ENCODE data around the gene HOPX.
"Not testable (repeated sequence)": the region's sequence is repeated elsewhere in the genome, so short reads cannot be mapped to it uniquely, and the experiment has no call there.

HOPX gene

DNA sequence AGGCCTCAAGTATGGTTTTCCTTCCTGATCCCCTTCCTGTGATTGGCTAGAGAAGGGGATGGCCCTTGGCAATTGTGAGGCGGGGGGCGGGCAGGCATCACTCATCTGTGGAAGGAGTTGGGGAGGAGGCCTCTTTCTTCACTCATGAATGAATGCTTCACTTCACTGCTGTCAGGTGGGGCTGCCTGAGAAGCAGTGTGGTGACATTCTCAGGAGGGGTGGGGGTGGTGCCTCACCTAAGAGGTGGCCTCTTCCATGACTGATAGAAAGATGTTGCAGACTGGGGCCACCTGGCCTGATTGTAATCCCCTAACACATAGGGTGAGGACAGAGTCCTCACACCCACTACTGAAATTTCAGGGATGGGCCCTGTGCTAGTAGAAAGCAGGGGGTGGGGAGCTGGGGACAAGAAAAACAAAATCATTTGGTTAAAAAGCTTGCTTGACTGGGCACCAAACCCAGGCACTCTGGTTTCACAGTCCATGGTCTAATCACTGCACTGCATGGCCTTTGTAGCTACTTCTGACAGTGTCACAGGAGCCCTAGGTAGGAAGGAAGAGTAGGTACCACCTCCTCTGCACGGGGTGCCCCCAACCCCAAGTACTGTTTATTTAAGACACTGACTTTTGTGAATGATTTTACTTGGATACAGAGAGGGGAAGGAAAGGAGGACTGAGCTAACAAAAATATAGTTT is 5.6 kb upstream of the HOPX start:
- DNase-seq, result no peak

DNA sequence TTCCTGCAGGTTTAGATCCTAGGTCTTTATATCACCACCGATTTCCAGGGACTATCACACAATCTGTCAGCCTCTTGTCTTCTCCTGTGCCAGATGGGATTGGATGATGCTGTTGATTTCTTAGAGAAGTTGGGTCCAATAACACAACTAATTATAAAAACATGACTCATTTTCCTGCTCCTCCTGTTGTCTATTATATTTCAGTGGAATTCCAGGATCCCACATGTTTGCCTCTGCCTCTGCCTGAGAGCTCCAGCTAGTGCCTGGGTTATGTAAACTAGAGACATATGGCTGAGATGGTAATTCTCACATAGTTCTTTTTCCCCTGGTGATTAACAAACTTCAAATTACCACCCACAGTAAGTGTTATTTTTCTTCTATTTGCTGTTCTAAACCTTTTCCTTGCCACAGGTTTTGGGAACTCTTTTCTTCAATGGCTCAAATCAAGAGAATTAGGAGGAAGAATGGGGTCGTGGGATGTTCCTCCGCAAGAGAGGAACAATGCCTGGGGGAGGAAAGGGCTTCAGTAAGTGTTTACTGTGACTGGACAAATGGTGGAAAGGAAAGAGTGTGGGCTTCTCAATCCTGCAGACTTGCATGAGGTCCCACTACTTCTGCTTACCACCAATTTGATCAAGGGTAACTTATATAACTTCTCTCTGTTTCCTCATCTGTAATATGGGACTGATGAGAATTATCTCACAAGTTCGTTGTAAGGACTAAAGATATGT is 3.4 kb upstream of the HOPX start:
- DNase-seq, result peak; percentile 70

DNA sequence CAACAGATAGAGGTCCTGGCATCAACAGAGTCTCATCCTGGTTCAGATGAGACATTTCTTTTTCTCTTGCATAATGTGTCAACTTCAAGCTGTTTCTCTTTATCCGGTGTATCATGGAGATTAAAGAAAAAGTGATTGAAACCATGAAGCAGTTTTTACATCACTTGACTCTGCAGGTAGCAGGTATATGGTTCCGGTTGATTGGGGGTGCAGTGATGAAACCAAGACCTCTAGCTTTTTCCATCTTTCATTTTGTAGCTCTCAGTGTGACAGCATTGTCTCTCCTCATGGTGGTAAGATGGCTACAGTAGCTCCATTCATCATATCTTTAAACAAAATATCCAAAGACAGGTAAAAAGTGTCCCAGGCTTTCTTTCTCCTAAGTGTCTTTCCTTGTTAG is 2.4 kb upstream of the HOPX start:
- DNase-seq, result no peak

DNA sequence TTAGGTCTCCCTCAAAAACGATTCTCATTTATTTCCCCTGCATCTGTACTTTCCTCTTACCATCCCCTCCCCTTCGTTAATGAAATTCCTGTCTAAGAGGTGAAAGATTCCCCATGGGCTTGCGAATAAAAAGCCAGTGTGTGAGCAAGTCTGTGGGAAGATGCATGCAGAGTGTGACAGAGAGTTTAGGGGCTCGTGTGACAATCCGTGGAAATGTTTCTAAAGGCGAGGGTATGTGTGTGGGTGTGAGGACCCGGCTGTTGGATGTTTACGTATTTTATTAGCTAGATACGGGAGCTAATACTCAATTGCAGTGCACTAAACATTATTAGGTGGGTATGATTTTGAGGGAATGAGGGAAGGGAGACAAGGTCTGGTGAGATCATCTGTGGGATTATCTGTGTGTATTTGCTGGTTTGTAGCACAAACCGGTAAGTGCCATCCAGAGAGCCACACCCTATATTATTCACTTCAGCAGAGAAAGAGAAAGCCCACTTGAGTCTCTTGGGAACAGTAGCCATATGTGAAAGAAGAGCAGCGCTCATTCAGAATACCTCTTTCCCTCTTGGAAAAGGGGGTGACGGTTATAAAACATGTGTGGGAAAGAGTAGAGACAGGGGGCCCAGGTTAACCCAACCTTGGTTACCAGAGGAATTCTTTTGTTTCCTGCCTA is 893 bp upstream of the HOPX start:
- DNase-seq, result peak; percentile 47

DNA sequence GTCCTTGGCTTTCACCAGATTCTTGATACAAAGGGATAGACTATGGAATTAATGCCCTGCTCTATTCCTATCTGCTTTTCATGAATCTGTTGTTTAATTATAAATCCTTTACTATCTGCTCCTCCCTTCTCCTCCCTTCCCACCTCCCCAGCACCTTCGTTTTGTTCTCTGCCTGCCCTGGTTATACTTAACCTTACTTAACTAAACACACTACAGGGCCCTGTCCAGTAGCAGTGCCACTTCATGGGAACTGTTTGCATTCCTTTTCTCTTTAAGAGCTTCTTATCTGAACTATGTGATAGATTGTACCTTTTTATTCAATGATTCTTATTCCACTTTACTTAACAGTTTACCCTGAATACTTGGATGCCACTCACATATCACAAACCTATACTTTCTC is 830 bp downstream of the HOPX start:
- no peak for DNase-seq

DNA sequence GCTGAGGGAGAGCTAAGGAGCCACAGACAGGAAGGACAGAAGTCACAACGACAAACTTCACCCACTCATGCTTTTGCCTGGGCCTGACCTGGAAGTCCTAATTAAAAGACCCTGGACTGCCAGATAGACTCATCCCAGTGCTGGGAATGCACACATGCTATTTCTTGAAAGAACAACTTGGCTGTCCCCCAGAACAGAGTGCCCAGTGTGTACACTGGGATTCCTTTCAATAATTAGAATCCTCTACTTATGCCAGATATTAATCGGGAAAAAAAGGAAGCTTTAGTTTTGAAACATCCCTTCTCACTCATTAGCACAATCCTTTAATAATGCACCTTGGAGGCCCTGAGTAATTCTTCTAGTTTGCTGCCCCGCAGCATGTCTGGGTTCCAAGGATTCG is 3.4 kb downstream of the HOPX start:
- no peak for DNase-seq

DNA sequence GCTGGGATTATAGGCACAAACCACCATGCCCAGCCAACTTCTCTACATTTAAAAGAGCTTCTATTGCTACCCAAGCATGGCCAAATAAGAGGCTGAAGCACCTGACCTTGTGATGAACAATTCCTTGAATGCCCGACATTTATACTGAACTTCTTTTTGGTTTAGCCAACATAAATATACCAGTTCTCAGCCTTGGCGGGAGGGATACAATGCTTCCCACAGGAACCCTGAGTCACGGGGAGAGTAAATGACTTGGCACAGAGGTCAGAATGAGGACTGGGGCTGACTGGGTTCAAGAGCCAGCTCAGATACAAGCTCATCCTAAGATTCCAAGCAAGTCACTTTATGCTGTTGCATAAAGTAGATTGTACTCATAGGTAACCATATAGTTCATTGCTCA is 6.1 kb downstream of the HOPX start:
- DNase-seq, result no peak

DNA sequence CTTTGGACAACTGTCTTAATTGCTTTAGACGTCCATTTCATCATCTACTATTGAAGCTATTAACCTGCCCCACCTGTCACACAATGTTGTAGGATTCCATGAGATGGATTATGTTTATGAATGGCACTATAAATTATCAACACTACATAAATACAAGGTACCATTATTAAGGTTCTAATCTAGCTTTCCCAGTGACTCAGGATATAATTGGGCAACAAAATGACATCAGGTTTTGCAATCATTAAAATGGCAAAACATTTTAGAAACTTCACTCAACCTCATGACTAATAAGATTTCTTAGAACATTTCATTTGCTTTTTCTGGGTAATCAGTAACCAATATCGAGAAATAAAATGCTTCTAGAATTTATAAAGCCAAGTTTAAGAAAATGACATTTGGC is 9.2 kb downstream of the HOPX start:
- DNase-seq, result no peak

DNA sequence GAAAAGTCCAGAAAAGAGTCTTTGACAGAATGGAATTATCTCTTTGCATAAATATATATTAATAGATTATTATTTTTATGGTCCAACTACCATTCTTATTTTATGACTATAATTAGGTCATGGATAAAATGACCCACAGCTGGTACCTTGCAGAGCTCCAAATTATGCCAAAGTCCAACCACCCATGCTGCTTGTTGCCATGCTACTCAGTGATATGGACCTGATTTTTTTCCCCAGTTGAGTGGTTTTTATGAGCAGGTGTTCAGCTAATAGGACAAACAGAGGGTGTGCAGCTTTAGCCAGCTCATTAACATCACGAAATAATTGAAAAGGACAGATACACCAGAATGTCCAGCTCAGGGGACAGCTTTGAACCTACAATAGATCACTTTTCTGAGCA is 9.7 kb downstream of the HOPX start:
- peak; percentile 28 for DNase-seq

DNA sequence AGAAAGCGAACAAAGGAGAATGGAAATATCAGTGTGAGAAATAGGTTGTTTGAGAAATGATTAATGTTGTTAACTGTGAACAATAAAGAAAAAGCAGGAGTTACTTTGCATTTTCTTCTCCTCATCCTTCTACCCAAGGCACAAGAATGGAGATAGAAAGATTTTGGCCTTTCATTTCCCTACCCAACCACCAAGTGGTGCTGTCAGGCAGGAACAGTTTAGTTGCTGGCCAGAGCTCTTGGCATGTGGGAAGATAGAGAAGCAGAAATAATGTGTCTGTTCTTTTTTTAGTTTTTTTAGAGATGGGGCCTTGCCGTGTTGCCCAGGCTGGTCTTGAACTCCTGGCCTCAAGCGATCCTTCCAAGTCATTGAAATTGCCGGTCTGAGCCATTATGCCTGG is 12.8 kb downstream of the HOPX start:
- no peak for DNase-seq

DNA sequence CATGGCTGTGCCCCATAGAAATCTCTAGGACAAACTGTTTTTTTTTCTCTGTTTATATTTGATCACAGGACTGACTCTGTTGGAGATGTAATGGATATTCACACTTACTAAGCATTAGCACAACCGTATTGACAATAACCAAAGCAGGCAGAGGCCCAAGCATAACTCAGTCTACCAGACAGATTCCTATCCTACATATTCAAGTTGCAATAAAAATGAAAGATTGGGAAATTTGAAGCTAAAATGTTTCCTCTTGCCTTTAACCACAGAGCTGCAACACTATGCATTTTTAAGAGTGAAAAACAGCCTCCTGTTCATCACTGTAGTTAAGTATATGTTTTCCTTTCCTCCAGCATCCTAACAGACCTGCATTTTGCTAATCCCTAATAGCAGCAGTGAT is 13.7 kb downstream of the HOPX start:
- DNase-seq, result not testable (repeated sequence)

DNA sequence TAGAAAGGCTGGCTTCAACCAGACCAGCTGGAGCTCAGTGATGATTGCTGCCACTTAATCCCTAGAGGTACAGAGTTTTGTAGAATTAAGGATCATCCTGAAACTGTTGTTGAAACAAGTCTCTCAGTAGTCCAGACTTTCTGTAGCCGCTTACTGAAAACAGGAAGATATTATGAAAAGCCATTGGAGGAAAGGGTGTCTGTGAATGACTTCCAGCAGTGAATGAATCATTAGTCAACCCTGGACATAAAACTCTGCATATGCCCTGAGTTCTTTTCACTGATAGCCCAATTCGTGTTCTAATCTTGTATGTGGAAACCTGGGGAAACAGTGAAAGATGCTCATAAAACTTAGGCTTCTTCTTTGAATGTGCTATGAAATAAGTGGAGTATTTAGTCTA is 14.8 kb downstream of the HOPX start:
- DNase-seq, result no peak

DNA sequence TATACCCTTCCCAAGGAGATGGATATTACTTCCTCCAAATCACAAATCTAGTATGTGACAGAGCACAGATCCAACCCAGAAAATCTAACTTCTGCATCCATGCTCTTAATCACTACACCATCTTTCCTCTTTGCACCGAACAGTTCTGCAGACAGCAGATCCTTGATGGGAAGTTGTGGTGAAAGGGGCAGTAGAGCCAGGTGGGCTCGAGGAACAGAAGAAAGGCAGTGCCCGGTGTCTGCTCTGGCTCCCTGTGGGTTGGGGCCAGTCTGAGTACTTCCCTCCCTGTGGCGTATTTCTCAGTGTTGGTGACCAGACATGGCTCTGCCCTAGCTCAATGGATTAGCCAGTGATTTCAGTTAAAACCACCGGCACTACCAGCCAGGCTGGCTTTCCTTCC is 15.3 kb downstream of the HOPX start:
- no peak for DNase-seq

DNA sequence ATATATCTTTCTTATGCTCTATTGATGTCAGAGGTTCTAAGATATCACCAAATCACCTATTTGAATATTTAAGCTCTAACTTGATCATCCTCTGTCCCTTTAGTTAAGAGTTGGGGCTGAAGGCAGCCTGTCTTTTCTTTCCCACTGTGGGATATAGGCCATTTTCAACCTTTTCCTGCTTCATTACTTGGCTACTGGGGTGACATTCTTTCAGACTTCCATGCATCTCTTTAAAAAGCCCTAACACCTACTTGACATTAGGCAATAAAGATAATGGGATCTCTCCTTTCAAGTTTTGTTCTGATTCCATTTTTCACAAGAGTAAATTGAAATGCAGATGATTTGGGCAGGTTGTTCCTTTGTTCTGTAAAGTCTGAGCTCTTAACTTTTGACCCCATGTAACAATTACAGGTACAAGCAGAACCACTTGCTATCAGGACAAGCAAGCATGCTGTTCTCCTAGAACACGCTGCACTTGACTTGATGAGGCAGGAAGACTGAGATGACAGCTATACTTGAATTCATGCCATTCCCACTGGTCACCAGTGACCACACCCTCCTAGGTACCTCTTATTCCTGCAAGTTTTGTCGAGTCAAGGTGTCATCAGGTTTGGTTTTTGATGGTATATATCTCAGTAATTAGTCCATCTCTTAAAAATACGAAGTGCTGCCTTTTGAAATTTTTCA is 18.2 kb downstream of the HOPX start:
- DNase-seq, result no peak

DNA sequence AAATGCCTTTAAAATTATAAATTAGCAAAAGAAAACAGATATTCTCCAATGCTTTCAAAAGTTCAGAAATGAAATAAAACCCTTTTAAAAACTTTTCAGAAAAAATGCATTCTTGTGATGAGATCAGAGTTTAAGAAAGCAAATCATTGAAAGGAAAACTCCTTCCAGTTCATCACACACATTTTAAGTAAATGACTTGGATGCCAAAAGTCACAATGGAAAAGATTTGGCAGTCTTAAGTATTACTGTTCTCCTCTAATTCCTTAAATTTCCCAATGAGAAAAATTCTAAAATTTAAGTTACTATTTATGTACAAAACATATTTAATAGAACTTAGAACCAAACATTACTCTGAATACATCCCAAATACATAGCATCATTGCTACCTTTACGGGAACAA is 21.1 kb downstream of the HOPX start:
- no peak for DNase-seq

DNA sequence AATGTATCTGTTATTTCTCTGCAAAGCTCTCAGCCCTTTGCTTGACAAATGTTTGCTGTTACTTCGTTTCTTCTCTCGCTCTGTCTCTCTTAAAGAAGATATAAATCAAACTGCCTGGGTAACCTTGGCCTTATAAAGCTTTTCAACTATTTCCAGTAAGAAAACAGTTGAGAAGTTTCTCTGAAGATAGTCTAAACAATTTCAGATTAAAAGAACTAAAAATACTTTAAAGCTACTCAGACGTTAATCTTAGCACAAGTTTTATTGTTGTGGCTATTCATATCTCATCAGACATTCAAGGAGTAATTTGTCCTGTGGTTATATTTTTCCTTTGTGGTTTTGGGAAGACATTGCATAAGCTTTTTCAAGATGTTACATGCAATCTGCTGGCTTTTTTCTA is 22.6 kb downstream of the HOPX start:
- DNase-seq, result no peak

DNA sequence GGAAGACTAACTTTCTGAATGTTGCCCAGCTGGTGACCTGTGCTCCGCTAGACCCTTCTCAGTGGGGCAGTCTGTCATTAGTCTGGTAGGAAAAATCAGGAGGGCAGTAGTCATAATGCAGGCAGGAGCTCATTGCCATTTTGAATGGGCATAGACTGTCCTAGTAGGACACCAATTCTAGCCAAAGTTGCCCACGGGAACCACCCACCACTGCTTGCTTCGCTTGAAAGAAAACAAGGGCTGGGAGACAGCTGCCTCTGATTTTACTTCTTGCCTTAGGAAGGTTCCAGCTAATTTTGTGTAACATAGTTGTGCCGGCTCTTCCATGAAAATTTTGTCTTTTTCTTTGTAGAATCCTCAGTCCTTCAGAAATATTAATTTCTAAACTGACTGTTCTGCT is 23.3 kb downstream of the HOPX start:
- no peak for DNase-seq

DNA sequence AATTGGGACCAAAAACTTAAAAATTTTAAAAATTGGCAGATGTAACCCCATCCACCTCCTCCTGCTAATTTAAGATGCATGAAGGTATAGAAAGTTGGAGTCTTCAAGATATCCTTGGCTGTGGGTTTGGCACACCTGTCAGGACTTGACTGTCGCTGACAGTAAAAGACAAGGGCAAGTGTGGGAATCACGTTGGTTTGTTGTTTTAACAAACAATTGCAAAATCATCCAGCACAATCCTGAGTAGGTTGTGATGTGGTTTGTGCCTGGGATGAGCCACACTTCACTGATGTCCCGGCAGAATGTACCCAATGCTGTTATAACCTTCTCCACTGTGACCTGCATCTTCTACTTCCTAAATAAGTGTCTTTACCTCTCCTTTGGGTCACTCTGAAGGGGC is 24.0 kb downstream of the HOPX start:
- DNase-seq, result no peak

DNA sequence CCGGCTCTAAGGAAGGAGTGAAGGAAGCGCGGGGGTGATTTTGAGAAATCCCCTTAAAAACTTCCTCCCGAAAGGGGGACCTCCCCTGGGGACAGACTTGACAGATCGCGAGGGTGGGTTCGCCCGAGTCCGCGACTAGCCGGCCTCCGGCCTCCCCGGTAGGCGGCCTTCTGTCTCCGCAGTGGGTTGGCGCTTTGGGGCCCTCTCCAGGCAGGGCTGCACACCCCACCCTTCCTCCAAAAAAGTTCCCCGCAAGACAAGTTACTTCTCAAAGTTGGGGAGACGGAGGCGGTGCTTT is 24.8 kb downstream of the HOPX start:
- DNase-seq, result no peak

DNA sequence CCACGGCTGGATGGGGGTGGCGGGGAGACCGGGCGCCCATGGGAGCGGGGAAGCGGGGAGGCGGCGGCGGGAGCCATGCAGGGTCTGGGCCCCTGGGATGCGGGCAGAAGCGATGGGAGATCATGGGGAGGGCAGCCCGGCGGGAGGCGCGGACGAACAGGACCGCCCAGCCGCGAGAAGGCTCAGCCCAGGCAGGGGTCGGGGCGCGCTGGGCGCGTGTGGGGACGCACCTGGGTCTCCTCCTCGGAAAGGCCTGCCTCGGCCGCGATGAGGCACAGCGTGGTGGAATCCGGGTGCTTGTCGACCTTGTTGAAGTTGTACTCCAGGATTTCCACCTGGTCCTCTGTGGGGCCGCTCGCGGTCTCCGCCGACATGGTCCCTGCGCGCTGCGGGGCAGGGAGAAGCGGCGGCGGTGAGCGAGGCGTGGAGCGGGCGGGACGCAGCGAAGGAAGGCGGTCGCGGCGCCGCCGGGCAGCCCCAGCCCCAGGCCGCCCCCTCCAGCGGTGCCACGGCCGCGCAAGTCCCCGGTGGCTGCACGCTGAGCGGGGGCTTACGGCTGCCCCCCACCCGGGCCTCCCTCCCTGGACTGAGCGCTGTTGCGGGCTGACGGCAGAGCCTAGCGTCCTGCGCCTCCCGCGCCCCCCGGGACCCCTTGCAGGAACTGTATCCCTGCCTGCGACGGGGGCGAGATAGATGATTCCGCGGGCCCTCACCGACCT is 25.3 kb downstream of the HOPX start:
- no peak for DNase-seq

DNA sequence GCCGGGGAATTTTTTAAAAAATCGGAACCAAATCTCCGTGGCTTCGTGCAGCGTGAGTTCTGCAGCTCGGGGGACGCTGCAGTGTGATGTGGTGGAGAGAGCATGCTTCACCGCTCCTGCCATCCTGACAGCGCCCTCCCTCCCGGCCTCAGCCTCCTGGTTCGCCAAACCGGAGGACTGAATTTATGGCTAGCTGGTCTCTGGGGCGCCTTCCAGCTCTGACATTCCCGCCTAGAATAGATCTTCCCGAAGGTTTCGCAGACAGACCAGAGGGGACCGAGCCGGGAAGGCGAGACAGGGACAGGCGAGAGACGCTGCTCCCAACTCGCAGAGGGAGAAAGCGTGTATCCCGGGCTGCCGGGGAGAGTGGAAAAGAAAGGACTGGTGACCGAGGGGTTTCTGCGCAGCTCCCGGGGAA is 25.9 kb downstream of the HOPX start:
- no peak for DNase-seq

DNA sequence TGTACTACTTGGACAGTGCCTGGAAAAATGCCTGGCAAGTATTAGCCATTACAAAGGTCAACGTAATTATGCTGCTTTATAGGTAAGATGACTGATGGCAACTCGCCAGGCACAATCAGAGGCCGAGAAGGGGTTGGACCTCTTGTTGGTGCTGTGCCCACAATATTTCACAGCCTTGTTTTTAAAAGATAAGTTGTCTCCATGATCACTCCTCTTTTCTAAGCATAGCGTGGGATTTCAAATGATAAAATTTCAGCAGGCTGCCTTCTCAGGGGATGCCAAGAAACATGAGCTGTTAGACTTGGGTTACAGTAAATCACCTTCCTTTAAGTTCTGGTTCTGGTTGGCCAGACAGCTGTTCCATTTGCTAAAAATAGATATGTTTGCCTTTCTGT is 26.9 kb downstream of the HOPX start:
- DNase-seq, result no peak
